ENCODE measurements around the gene CEACAM8. TPM values are rescaled to one million over a fixed set of nuclear protein-coding genes. Genes with fewer than 3 reads are reported as not detected.

The CEACAM8 gene
- total and polyA plus RNA-seq, 10 donors, result 0.33 to 53.6 (median 2.1) TPM

- H3K36me3 ChIP-seq, result peaks cover 0 to 8% (median 0%) of the 10 kb centered on the region in 6 donors
- H3K27ac ChIP-seq, result no peak overlapping the region
- no peak overlapping the region for H3K4me3 ChIP-seq
- intact Hi-C loops (cut with DNase I; ENCODE audit: low total_unique reads), result no loop called here
- DNase-seq, result no peak
- TF ChIP-seq CTCF (IDR thresholded peaks at IDR 0.05 in 8 of 11, conservative IDR thresholded peaks at IDR 0.05 in 3 of 11), result no peak
- TF ChIP-seq POLR2A (IDR thresholded peaks at IDR 0.05), result no peak
- TF ChIP-seq POLR2AphosphoS5 (IDR thresholded peaks at IDR 0.05), result no peak
- H3K4me1 ChIP-seq, result peaks cover 0 to 5% (median 0%) of the 10 kb centered on the region in 6 donors
- H3K9me3 ChIP-seq, result no peaks in the 10 kb centered on the region
- H3K27me3 ChIP-seq (replicated peaks in 1 of 7), result peaks cover 0 to 3% (median 0%) of the 10 kb centered on the region in 7 donors
Observed at GRCh38 chr19:42584466-42584865, 10.3 kb downstream of the CEACAM8 start.

GRCh38 chr19:42577016-42577415, 17.7 kb downstream of the CEACAM8 start:
- TF ChIP-seq POLR2AphosphoS5 (IDR thresholded peaks at IDR 0.05) (no peak), CTCF (IDR thresholded peaks at IDR 0.05 in 8 of 11, conservative IDR thresholded peaks at IDR 0.05 in 3 of 11) (no peak), POLR2A (IDR thresholded peaks at IDR 0.05) (no peak)
- no peaks in the 10 kb centered on the region for H3K36me3 ChIP-seq
- WGBS, 5 donors, result 67 to 90% (median 84%) methylated on average over 1 of the region's 1 CpG
- intact Hi-C loops (cut with DNase I; ENCODE audit: low total_unique reads), result no loop called here
- DNase-seq, result no peak
- H3K4me3 ChIP-seq, result no peak overlapping the region
- peak overlapping the region in 3 of 8 donors; percentile 28 to 66 (median 56) for H3K27ac ChIP-seq
- H3K4me1 ChIP-seq, result peaks cover 0 to 35% (median 13%) of the 10 kb centered on the region in 6 donors
- no peaks in the 10 kb centered on the region for H3K9me3 ChIP-seq
- no peaks in the 10 kb centered on the region for H3K27me3 ChIP-seq (replicated peaks in 1 of 7)

- 41 to 74% (median 58%) methylated on average over 2 of the region's 2 CpGs for WGBS, 5 donors
- H3K27me3 ChIP-seq (replicated peaks in 1 of 7), result no peaks in the 10 kb centered on the region
- peaks cover 0 to 42% (median 13%) of the 10 kb centered on the region in 6 donors for H3K4me1 ChIP-seq
- H3K9me3 ChIP-seq, result no peaks in the 10 kb centered on the region
- H3K27ac ChIP-seq, result peak overlapping the region in 5 of 8 donors; percentile 8 to 66 (median 28)
- no peak overlapping the region for H3K4me3 ChIP-seq
- TF ChIP-seq CTCF (IDR thresholded peaks at IDR 0.05 in 8 of 11, conservative IDR thresholded peaks at IDR 0.05 in 3 of 11) (no peak), POLR2A (IDR thresholded peaks at IDR 0.05) (no peak), POLR2AphosphoS5 (IDR thresholded peaks at IDR 0.05) (no peak)
- intact Hi-C loops (cut with DNase I; ENCODE audit: low total_unique reads), result no loop called here
- H3K36me3 ChIP-seq, result no peaks in the 10 kb centered on the region
- DNase-seq, result no peak
Observed at GRCh38 chr19:42576241-42576640, 18.5 kb downstream of the CEACAM8 start.

GRCh38 chr19:42573642-42574041, 21.1 kb downstream of the CEACAM8 start:
- TF ChIP-seq POLR2AphosphoS5 (IDR thresholded peaks at IDR 0.05), result no peak
- TF ChIP-seq CTCF (IDR thresholded peaks at IDR 0.05 in 8 of 11, conservative IDR thresholded peaks at IDR 0.05 in 3 of 11), result no peak
- TF ChIP-seq POLR2A (IDR thresholded peaks at IDR 0.05), result no peak
- no peak overlapping the region for H3K27ac ChIP-seq
- no peaks in the 10 kb centered on the region for H3K36me3 ChIP-seq
- 62 to 88% (median 69%) methylated on average over 1 of the region's 1 CpG for WGBS, 5 donors
- no peaks in the 10 kb centered on the region for H3K27me3 ChIP-seq (replicated peaks in 1 of 7)
- no peak for DNase-seq
- intact Hi-C loops (cut with DNase I; ENCODE audit: low total_unique reads), result no loop called here
- H3K4me1 ChIP-seq, result peaks cover 0 to 65% (median 14%) of the 10 kb centered on the region in 6 donors
- H3K9me3 ChIP-seq, result no peaks in the 10 kb centered on the region
- no peak overlapping the region for H3K4me3 ChIP-seq

All from spleen (tissue), 11 donors.